ENCODE results near the gene PLD5.

DNA sequence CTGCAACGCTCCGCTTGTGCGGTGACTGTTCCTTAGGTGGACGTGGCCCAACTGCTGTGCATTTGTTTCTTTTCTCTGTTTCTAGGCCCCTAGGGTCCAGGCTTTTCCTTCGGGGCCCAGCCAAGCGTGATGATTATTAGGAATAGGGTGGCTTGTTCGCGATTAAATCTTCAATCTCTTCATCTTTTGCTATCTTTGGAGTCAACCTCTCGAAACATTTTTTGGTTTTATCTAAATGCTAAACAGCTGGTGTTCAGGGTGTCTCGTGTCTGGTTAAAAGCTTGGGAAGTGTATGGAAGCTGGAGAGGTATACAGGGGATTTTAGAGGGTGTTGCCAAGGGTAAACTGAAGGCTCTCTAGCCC lies 844 bp upstream of the PLD5 start:
- TF ChIP-seq POLR2A (IDR thresholded peaks at IDR 0.05) (no peak), POLR2AphosphoS5 (IDR thresholded peaks at IDR 0.05) (no peak)
- TF ChIP-seq, protein P1, sequence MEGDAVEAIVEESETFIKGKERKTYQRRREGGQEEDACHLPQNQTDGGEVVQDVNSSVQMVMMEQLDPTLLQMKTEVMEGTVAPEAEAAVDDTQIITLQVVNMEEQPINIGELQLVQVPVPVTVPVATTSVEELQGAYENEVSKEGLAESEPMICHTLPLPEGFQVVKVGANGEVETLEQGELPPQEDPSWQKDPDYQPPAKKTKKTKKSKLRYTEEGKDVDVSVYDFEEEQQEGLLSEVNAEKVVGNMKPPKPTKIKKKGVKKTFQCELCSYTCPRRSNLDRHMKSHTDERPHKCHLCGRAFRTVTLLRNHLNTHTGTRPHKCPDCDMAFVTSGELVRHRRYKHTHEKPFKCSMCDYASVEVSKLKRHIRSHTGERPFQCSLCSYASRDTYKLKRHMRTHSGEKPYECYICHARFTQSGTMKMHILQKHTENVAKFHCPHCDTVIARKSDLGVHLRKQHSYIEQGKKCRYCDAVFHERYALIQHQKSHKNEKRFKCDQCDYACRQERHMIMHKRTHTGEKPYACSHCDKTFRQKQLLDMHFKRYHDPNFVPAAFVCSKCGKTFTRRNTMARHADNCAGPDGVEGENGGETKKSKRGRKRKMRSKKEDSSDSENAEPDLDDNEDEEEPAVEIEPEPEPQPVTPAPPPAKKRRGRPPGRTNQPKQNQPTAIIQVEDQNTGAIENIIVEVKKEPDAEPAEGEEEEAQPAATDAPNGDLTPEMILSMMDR (IDR thresholded peaks at IDR 0.05) = no peak
